IMR-90 (cell line): ENCODE data around the gene YTHDC2. TPM values are rescaled to one million over a fixed set of nuclear protein-coding genes. Genes with fewer than 3 reads are reported as not detected.

Source experiments
- ATAC-seq: fragments of 200-7000 bp; cut with Tn5 transposase; 2 replicates; pipeline ENCODE4 v1.9.1; 2020; ENCODE audit warnings: low read depth, mild to moderate bottlenecking, moderate library complexity
- BruUV-seq: library from RNA; stranded (reverse); fragments of 400-500 nt; replicated peaks from 2 replicates; lab custom pipeline; 2021; lab: Mats Ljungman, UMichigan
- CTCF ChIA-PET: fragments of 300-600 bp; formaldehyde crosslinking; extraction: SDS; loops from one replicate; lab custom pipeline; 2021; ENCODE audit warnings: antibody characterized with exemption; lab: Yijun Ruan, JAX
- POLR2A ChIA-PET: fragments of 300-600 bp; sonication (Branson Sonifier 250); formaldehyde crosslinking; loops from one replicate; lab custom pipeline; 2022; ENCODE audit warnings: antibody characterized with exemption; ENCODE audit not compliant: unreplicated experiment; lab: Charles Lee
- DNase-seq: peaks from one replicate; pipeline ENCODE4 v3.0.0; 2013
- H2AFZ ChIP-seq: replicated peaks from 2 replicates; pipeline ENCODE3; 2013; ENCODE audit warnings: low read length, mild to moderate bottlenecking; ENCODE audit not compliant: poor library complexity
- H2AK5ac ChIP-seq: 2 replicates; pipeline ENCODE4 v1.6.1; 2013; ENCODE audit warnings: low read depth, low read length, inconsistent platforms
- H2AK9ac ChIP-seq: replicated peaks from 2 replicates; pipeline ENCODE3; 2013; ENCODE audit warnings: mild to moderate bottlenecking, low read depth, low read length, moderate library complexity; ENCODE audit not compliant: poor library complexity
- H2BK120ac ChIP-seq: 2 replicates; pipeline ENCODE4 v1.6.1; 2013; ENCODE audit warnings: low read depth, low read length, inconsistent platforms
- H2BK15ac ChIP-seq: 3 replicates; pipeline ENCODE4 v1.6.1; 2013; ENCODE audit warnings: low read depth, low read length, inconsistent platforms
- H2BK20ac ChIP-seq: 2 replicates; pipeline ENCODE4 v1.6.1; 2013; ENCODE audit warnings: low read depth, mild to moderate bottlenecking, inconsistent platforms, low read length, moderate library complexity
- H2BK5ac ChIP-seq: 2 replicates; pipeline ENCODE4 v1.6.1; 2013; ENCODE audit warnings: mild to moderate bottlenecking, low read depth, low read length, inconsistent platforms; ENCODE audit not compliant: poor library complexity, severe bottlenecking
- H3K14ac ChIP-seq: replicated peaks from 2 replicates; pipeline ENCODE4 v1.6.1; 2013; ENCODE audit warnings: low read depth, low read length, inconsistent platforms
- H3K18ac ChIP-seq: 2 replicates; pipeline ENCODE4 v1.6.1; 2013; ENCODE audit warnings: low read depth, low read length, control low read depth
- H3K23ac ChIP-seq: 2 replicates; pipeline ENCODE4 v1.6.1; 2013; ENCODE audit warnings: low read depth, low read length, inconsistent platforms
- H3K27ac ChIP-seq: 2 replicates; pipeline ENCODE4 v1.5.1; 2013; ENCODE audit warnings: mild to moderate bottlenecking, control low read depth, low read length; ENCODE audit not compliant: insufficient read depth
- H3K27me3 ChIP-seq: 2 replicates; pipeline ENCODE4 v1.6.1; 2013; ENCODE audit warnings: low read length; ENCODE audit not compliant: control insufficient read depth, insufficient read depth
- H3K36me3 ChIP-seq: 2 replicates; pipeline ENCODE4 v1.6.1; 2013; ENCODE audit warnings: low read length, mixed read lengths; ENCODE audit not compliant: control insufficient read depth, insufficient read depth
- H3K4ac ChIP-seq: 2 replicates; pipeline ENCODE4 v1.6.1; 2013; ENCODE audit warnings: low read depth, low read length, inconsistent platforms
- H3K4me1 ChIP-seq: 2 replicates; pipeline ENCODE4 v1.6.1; 2013; ENCODE audit warnings: low read length, mixed read lengths; ENCODE audit not compliant: control insufficient read depth, insufficient read depth
- H3K4me2 ChIP-seq: 2 replicates; pipeline ENCODE4 v1.6.1; 2013; ENCODE audit warnings: low read depth, mild to moderate bottlenecking, control low read depth, low read length, moderate library complexity
- H3K4me3 ChIP-seq: 2 replicates; pipeline ENCODE4 v1.5.1; 2013; ENCODE audit warnings: low read depth, mild to moderate bottlenecking, control low read depth, low read length, moderate library complexity; ENCODE audit not compliant: insufficient read depth
- H3K56ac ChIP-seq: 2 replicates; pipeline ENCODE4 v1.6.1; 2013; ENCODE audit warnings: low read length, inconsistent platforms; ENCODE audit not compliant: insufficient read depth; ENCODE audit errors: extremely low read depth
- H3K79me1 ChIP-seq, 2 experiments: 2 replicates each; pipeline ENCODE4 v1.6.1; 2013; ENCODE audit warnings: low read length in 2 of 2, inconsistent platforms in 1 of 2, low read depth in 1 of 2
- H3K9ac ChIP-seq: 2 replicates; pipeline ENCODE4 v1.6.1; 2013; ENCODE audit warnings: low read depth, low read length, control low read depth
- H3K9me1 ChIP-seq: 2 replicates; pipeline ENCODE4 v1.6.1; 2013; ENCODE audit warnings: low read length, inconsistent platforms; ENCODE audit not compliant: insufficient read depth
- H3K9me3 ChIP-seq: 2 replicates; pipeline ENCODE4 v1.6.1; 2013; ENCODE audit warnings: low read length; ENCODE audit not compliant: control insufficient read depth, insufficient read depth
- H4K20me1 ChIP-seq: 2 replicates; pipeline ENCODE4 v1.6.1; 2013; ENCODE audit warnings: low read length, inconsistent platforms; ENCODE audit not compliant: insufficient read depth
- H4K5ac ChIP-seq: 2 replicates; pipeline ENCODE4 v1.6.1; 2013; ENCODE audit warnings: mild to moderate bottlenecking, low read depth, low read length, control low read depth
- H4K8ac ChIP-seq, 2 experiments: 2 replicates each; pipeline ENCODE4 v1.6.1; 2013; ENCODE audit warnings: low read depth in 2 of 2, low read length in 2 of 2, control low read depth in 1 of 2, inconsistent platforms in 1 of 2
- H4K91ac ChIP-seq: 2 replicates; pipeline ENCODE4 v1.6.1; 2013; ENCODE audit warnings: low read depth, low read length, inconsistent platforms; ENCODE audit not compliant: insufficient read depth
- MAZ ChIP-seq: IDR thresholded peaks from 2 replicates; pipeline ENCODE4 v1.6.1; 2012; ENCODE audit warnings: low read depth, mild to moderate bottlenecking, low read length, improper control_type of control experiment, moderate library complexity, borderline replicate concordance
- RAD21 ChIP-seq: IDR thresholded peaks from 2 replicates; pipeline ENCODE4 v1.6.1; 2012; ENCODE audit warnings: low read length, improper control_type of control experiment
- SMC3 ChIP-seq: fragments of 150-350 bp; IDR thresholded peaks from 2 replicates; pipeline ENCODE4 v1.6.1; 2016; ENCODE audit warnings: low read depth, mild to moderate bottlenecking, antibody characterized with exemption, low read length, moderate library complexity
- dilution Hi-C: fragments of 300-500 bp; cut with HindIII; formaldehyde crosslinking; loops from one replicate; pipeline ENCODE4 v1.14.3; 2018; ENCODE audit warnings: low sequenced_read_pairs; ENCODE audit not compliant: unreplicated experiment
- in situ Hi-C: fragments of 300-500 bp; cut with MboI; formaldehyde crosslinking; loops from 3 replicates; pipeline ENCODE4 v1.14.3; 2019; ENCODE audit warnings: low sequenced_read_pairs, inconsistent platforms, mixed read lengths
- intact Hi-C: fragments of 100-400 bp; cut with micrococcal nuclease; formaldehyde crosslinking; loops from 2 replicates; pipeline ENCODE4 v1.10.0; 2022
- polyA plus RNA-seq, 3 experiments: library from polyadenylated mRNA; depleted of rRNA; stranded (reverse); fragments of >200 nt; gene quantifications; 2 replicates each; pipeline ENCODE4 v1.2.3, GENCODE V29; 2012; ENCODE audit warnings: low replicate concordance in 1 of 3
- total RNA-seq: library from RNA; depleted of rRNA; stranded (reverse); fragments of >200 nt; gene quantifications from 2 replicates; pipeline ENCODE4 v1.2.3, GENCODE V29; 2012

The YTHDC2 gene
- total and polyA plus RNA-seq, 2 of the 4 experiments (the other 2 are of a cell fraction) = 6.5 to 13.4 TPM

DNA sequence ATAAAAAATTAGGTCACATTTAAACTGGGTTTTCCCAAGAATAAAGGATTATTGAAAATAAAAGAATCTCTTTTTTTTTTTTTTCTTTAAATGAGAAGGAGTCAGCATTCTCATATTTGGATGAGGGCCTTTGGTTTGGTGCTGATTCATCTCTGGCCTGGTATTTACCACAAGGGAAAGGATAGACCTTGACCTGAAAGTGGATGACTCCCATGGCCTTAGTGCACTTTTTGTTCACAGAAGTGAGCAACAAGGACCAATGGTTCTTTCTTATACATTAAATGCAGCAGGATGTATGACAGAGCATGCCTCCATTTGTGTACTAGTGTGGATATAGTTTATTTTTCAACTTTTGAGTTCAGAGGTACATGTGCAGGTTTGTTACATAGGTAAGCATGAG is 6.9 kb downstream of the YTHDC2 start:
- no peak for TF ChIP-seq RAD21
- no peak for TF ChIP-seq SMC3
- TF ChIP-seq MAZ = no peak
- Histone ChIP-seq H3K27ac (no peak overlapping the region), H4K8ac (no peak overlapping the region), H3K9me3 (no peaks in the 10 kb centered on the region), H3K4me1 (peaks cover 8% of the 10 kb centered on the region), H2AK5ac (no peak overlapping the region), H2BK15ac (no peak overlapping the region), H3K23ac (no peak overlapping the region), H2BK20ac (no peak overlapping the region), H3K4me2 (no peak overlapping the region), H3K14ac (no peak overlapping the region), H4K20me1 (no peaks in the 10 kb centered on the region; the same call in 1 of the 2 replicates), H3K79me1 (peaks cover 17 to 42% of the 10 kb centered on the region in 2 experiments; a peak in 2 of 4 replicates), H3K9me1 (no peaks in the 10 kb centered on the region), H3K36me3 (peaks cover 3% of the 10 kb centered on the region; the same call in 1 of the 2 replicates), H2AK9ac (no peak overlapping the region), H3K56ac (no peak overlapping the region), H4K5ac (no peak overlapping the region; the same call in 1 of the 2 replicates), H2BK5ac (no peak overlapping the region), H3K4ac (no peak overlapping the region), H2BK120ac (no peak overlapping the region), H4K91ac (no peak overlapping the region), H3K9ac (no peak overlapping the region), H3K4me3 (no peak overlapping the region), H3K18ac (no peak overlapping the region), H3K27me3 (no peaks in the 10 kb centered on the region), H2AFZ (no peak overlapping the region)
- peak; percentile 70 for DNase-seq
- dilution Hi-C loops = no loop called here
- ChIA-PET POLR2A (no interaction called here), CTCF (interaction anchor here (0.6 kb wide), 1 partner anchor 75 kb away, joined by 4 read pairs; no protein-coding TSS in a partner anchor)
- BruUV-seq = no TSS peak
- in situ Hi-C loops = no loop called here
- intact Hi-C loops = no loop called here
- peak; percentile 56; the same call in 1 of the 2 replicates for ATAC-seq
